HepG2 (cell line): ENCODE measurements around the gene BTAF1. TPM values are rescaled to one million over a fixed set of nuclear protein-coding genes. Genes with fewer than 3 reads are reported as not detected.

ENCODE experiments used
- ERF ChIP-seq: IDR thresholded peaks from 2 replicates; pipeline ENCODE4 v1.6.1; 2018; ENCODE audit warnings: missing biosample characterization, missing genetic modification reagents
- GABPA ChIP-seq, 2 experiments: IDR thresholded peaks; 2 replicates each; pipeline ENCODE4 v1.6.1; 2011 to 2016; ENCODE audit warnings: low read depth in 2 of 2, low read length in 1 of 2, missing biosample characterization in 1 of 2, missing genetic modification characterization in 1 of 2
- NR1H2 ChIP-seq: sonication (generic); formaldehyde crosslinking; IDR thresholded peaks from 2 replicates; pipeline ENCODE4 v1.8.1; 2022; ENCODE audit warnings: low read depth, missing genetic modification reagents, borderline replicate concordance
- PLRG1 ChIP-seq: fragments of 450-650 bp; conservative IDR thresholded peaks from 2 replicates; pipeline ENCODE4 v1.6.1; 2016
- RXRB ChIP-seq: IDR thresholded peaks from 2 replicates; pipeline ENCODE4 v1.6.1; 2016; ENCODE audit warnings: borderline replicate concordance, missing genetic modification reagents, missing compliant biosample characterization
- SAP130 ChIP-seq: IDR thresholded peaks from 2 replicates; pipeline ENCODE4 v1.6.1; 2016; ENCODE audit warnings: low read depth
- THAP8 ChIP-seq: sonication (generic); formaldehyde crosslinking; IDR thresholded peaks from 2 replicates; pipeline ENCODE4 v1.5.1; 2020; ENCODE audit warnings: missing genetic modification reagents, mild to moderate bottlenecking, borderline replicate concordance
- XRCC5 ChIP-seq: fragments of 200-400 bp; formaldehyde crosslinking; optimal IDR thresholded peaks from 2 replicates; pipeline ENCODE3; 2017; ENCODE audit warnings: mild to moderate bottlenecking, low read length
- YEATS2 ChIP-seq: sonication (generic); formaldehyde crosslinking; IDR thresholded peaks from 2 replicates; pipeline ENCODE4 v1.4.0; 2020; ENCODE audit warnings: missing genetic modification reagents, borderline replicate concordance
- ZKSCAN8 ChIP-seq: IDR thresholded peaks from 2 replicates; pipeline ENCODE4 v1.6.1; 2016; ENCODE audit warnings: borderline replicate concordance, missing genetic modification reagents, missing compliant biosample characterization
- ZMYM4 ChIP-seq: sonication (generic); formaldehyde crosslinking; IDR thresholded peaks from 2 replicates; pipeline ENCODE4 v1.8.1; 2023; ENCODE audit warnings: mild to moderate bottlenecking, missing genetic modification reagents
- ZNF644 ChIP-seq: IDR thresholded peaks from 2 replicates; pipeline ENCODE4 v1.6.1; 2016; ENCODE audit warnings: low read depth
- ZNF709 ChIP-seq: sonication (generic); formaldehyde crosslinking; IDR thresholded peaks from 2 replicates; pipeline ENCODE4 v1.5.0; 2020; ENCODE audit warnings: mild to moderate bottlenecking, missing genetic modification reagents
- ZNF781 ChIP-seq: sonication (generic); formaldehyde crosslinking; IDR thresholded peaks from 2 replicates; pipeline ENCODE4 v1.5.1; 2020; ENCODE audit warnings: borderline replicate concordance, mild to moderate bottlenecking, missing genetic modification reagents; ENCODE audit errors: not compliant biosample characterization
- polyA plus RNA-seq, 8 experiments: library from polyadenylated mRNA; depleted of rRNA in 3 of 8; stranded (reverse) in 7 of 8; unstranded in 1 of 8; fragments of >200 nt; fragmentation: Illumina TruSeq in 4 of 8; extraction: Trizol in 4 of 8; gene quantifications; 2 replicates each; pipeline versions ENCODE4 v1.2.1 to v1.2.3, GENCODE V29; 2011 to 2016; ENCODE audit warnings: low read depth in 4 of 8, missing spikeins in 1 of 8, mixed read lengths in 1 of 8; ENCODE audit not compliant: insufficient read depth in 1 of 8
- total RNA-seq, 5 experiments: library from RNA; depleted of rRNA; stranded (reverse); fragments of >200 nt; fragmentation: Illumina TruSeq; extraction: Trizol; gene quantifications; 2 replicates each; pipeline ENCODE4 v1.2.3, GENCODE V29; 2016; ENCODE audit warnings: low read depth in 1 of 5
- TF ChIP-seq, protein P1 (sequence below): sonication (generic); formaldehyde crosslinking; IDR thresholded peaks from 2 replicates; pipeline ENCODE4 v1.4.0; 2020; ENCODE audit warnings: missing genetic modification reagents
- TF ChIP-seq, protein P2 (sequence below): IDR thresholded peaks from 2 replicates; pipeline ENCODE4 v1.6.1; 2016; ENCODE audit warnings: mild to moderate bottlenecking
- TF ChIP-seq, protein P3 (sequence below): sonication (generic); formaldehyde crosslinking; IDR thresholded peaks from 2 replicates; pipeline ENCODE4 v1.4.0; 2020; ENCODE audit warnings: missing genetic modification reagents
- TF ChIP-seq, protein P4 (sequence below): IDR thresholded peaks from 2 replicates; pipeline ENCODE4 v1.4.0; 2020; ENCODE audit warnings: mild to moderate bottlenecking, missing genetic modification reagents

Gene BTAF1
- total and polyA plus RNA-seq, 2 of the 13 experiments (the other 11 are each of a cell fraction or from before 2014, with no cell fraction given), result 38.6 to 54.1 TPM

- no peak for TF ChIP-seq GABPA (IDR thresholded peaks at IDR 0.05; ENCODE audit: low read depth, low read length)
- peak; percentile 32; the same call in 1 of the 2 replicates for TF ChIP-seq GABPA (CRISPR knock-in tag; IDR thresholded peaks at IDR 0.05; ENCODE audit: low read depth)
- TF ChIP-seq, protein P1, sequence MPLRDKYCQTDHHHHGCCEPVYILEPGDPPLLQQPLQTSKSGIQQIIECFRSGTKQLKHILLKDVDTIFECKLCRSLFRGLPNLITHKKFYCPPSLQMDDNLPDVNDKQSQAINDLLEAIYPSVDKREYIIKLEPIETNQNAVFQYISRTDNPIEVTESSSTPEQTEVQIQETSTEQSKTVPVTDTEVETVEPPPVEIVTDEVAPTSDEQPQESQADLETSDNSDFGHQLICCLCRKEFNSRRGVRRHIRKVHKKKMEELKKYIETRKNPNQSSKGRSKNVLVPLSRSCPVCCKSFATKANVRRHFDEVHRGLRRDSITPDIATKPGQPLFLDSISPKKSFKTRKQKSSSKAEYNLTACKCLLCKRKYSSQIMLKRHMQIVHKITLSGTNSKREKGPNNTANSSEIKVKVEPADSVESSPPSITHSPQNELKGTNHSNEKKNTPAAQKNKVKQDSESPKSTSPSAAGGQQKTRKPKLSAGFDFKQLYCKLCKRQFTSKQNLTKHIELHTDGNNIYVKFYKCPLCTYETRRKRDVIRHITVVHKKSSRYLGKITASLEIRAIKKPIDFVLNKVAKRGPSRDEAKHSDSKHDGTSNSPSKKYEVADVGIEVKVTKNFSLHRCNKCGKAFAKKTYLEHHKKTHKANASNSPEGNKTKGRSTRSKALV (CRISPR knock-in tag), result 0 out of 2 replicates have a peak, but pooled peaks have one; percentile 40
- no peak for TF ChIP-seq PLRG1
- TF ChIP-seq, protein P2, sequence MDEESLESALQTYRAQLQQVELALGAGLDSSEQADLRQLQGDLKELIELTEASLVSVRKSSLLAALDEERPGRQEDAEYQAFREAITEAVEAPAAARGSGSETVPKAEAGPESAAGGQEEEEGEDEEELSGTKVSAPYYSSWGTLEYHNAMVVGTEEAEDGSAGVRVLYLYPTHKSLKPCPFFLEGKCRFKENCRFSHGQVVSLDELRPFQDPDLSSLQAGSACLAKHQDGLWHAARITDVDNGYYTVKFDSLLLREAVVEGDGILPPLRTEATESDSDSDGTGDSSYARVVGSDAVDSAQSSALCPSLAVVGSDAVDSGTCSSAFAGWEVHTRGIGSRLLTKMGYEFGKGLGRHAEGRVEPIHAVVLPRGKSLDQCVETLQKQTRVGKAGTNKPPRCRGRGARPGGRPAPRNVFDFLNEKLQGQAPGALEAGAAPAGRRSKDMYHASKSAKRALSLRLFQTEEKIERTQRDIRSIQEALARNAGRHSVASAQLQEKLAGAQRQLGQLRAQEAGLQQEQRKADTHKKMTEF, result peak; percentile 56
- peak; percentile 42; the same call in 1 of the 2 replicates for TF ChIP-seq ZKSCAN8
- no peak for TF ChIP-seq ZMYM4 (CRISPR knock-in tag)
- 0 out of 2 replicates have a peak, but pooled peaks have one; percentile 10 for TF ChIP-seq ZNF644 (CRISPR knock-in tag)
- no peak for TF ChIP-seq NR1H2
- no peak for TF ChIP-seq THAP8 (CRISPR knock-in tag)
- no peak for TF ChIP-seq ZNF781 (CRISPR knock-in tag)
- peak; percentile 53; the same call in 1 of the 2 replicates for TF ChIP-seq ERF (CRISPR knock-in tag)
- TF ChIP-seq, protein P3, sequence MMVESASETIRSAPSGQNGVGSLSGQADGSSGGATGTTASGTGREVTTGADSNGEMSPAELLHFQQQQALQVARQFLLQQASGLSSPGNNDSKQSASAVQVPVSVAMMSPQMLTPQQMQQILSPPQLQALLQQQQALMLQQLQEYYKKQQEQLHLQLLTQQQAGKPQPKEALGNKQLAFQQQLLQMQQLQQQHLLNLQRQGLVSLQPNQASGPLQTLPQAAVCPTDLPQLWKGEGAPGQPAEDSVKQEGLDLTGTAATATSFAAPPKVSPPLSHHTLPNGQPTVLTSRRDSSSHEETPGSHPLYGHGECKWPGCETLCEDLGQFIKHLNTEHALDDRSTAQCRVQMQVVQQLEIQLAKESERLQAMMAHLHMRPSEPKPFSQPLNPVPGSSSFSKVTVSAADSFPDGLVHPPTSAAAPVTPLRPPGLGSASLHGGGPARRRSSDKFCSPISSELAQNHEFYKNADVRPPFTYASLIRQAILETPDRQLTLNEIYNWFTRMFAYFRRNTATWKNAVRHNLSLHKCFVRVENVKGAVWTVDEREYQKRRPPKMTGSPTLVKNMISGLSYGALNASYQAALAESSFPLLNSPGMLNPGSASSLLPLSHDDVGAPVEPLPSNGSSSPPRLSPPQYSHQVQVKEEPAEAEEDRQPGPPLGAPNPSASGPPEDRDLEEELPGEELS (CRISPR knock-in tag), result peak; percentile 46; the same call in 1 of the 2 replicates
- TF ChIP-seq, protein P4, sequence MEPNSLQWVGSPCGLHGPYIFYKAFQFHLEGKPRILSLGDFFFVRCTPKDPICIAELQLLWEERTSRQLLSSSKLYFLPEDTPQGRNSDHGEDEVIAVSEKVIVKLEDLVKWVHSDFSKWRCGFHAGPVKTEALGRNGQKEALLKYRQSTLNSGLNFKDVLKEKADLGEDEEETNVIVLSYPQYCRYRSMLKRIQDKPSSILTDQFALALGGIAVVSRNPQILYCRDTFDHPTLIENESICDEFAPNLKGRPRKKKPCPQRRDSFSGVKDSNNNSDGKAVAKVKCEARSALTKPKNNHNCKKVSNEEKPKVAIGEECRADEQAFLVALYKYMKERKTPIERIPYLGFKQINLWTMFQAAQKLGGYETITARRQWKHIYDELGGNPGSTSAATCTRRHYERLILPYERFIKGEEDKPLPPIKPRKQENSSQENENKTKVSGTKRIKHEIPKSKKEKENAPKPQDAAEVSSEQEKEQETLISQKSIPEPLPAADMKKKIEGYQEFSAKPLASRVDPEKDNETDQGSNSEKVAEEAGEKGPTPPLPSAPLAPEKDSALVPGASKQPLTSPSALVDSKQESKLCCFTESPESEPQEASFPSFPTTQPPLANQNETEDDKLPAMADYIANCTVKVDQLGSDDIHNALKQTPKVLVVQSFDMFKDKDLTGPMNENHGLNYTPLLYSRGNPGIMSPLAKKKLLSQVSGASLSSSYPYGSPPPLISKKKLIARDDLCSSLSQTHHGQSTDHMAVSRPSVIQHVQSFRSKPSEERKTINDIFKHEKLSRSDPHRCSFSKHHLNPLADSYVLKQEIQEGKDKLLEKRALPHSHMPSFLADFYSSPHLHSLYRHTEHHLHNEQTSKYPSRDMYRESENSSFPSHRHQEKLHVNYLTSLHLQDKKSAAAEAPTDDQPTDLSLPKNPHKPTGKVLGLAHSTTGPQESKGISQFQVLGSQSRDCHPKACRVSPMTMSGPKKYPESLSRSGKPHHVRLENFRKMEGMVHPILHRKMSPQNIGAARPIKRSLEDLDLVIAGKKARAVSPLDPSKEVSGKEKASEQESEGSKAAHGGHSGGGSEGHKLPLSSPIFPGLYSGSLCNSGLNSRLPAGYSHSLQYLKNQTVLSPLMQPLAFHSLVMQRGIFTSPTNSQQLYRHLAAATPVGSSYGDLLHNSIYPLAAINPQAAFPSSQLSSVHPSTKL (CRISPR knock-in tag), result peak; percentile 66
- TF ChIP-seq YEATS2 (CRISPR knock-in tag), result peak; percentile 30; the same call in 1 of the 2 replicates
- peak; percentile 44; the same call in 1 of the 2 replicates for TF ChIP-seq RXRB (CRISPR knock-in tag)
- no peak for TF ChIP-seq ZNF709 (CRISPR knock-in tag)
- TF ChIP-seq XRCC5, result no peak
- peak; percentile 52 for TF ChIP-seq SAP130 (CRISPR knock-in tag)
These were observed 21.5 kb upstream of the BTAF1 start (continued) for GRCh38 chr10:91901784-91902677.
